ENCODE measurements around the gene C2CD2.
"Not testable (repeated sequence)": the region's sequence is repeated elsewhere in the genome, so short reads cannot be mapped to it uniquely, and the experiment has no call there.

Gene C2CD2

DNA sequence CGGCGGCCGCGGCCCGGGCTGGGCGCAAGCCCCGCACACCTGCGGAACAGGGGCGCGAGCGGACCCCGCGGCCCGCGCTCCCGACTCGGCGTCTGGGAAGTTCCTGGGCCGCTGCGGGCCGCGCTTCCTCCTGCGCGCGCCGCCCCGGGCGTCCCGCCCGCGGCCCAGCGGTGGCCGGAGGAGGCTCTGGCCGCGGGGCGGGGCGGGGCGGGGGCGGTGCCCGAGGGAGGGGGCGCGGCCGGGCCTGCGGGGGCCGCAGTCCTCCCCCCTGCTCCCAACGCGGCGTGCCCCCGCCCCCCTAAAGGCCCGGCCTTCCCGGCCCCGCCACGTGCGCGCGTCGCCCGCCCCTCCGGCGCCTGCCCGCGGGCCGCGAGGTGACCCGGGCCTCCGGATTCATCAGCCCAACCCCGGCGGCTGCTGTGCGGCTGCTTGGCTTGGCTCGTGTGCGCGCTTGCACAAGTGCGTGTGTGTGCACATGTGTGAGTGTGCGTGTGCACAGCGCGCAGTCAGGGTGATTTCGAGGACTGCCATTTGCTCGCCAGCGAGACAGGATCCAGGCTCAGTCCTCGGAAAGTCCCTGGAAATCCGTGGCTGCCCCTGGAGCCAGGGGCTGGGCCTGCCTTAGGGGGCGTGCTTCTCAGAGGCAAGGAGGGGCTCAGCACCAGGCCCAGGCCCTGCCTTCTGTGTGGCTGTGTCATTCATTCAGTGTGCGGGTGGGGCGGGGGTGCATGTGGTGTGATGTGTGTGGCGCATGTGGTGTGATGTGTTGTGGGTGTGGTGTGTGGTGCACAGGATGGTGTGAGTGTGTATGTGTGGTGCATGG lies at the start of gene C2CD2:
TSS of gene C2CD2 (minus strand) at position 188 of the 823 bp plus-strand sequence. CDS start 370 bp downstream, outside the sequence.
- DNase-seq: peak; percentile 84

DNA sequence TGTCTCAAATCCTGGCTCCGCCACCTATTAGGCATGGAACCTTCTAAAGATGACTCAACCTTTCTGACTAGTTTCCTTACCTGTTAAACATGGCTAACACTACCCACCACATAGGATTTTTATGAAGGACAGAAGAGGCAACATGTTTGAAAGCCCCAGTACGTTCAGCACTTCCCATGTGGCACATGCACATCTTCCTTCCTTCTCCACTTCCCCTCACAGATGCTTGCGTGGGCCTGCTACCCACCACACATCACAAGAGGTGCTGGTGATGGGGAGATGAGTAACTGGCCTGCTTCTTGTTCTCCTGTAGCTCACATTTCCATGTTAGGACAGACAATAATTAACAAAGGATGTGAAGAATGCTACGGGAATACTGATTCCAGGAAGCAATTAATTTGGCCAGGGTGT lies 49.2 kb upstream of the C2CD2 start:
- no peak for DNase-seq

DNA sequence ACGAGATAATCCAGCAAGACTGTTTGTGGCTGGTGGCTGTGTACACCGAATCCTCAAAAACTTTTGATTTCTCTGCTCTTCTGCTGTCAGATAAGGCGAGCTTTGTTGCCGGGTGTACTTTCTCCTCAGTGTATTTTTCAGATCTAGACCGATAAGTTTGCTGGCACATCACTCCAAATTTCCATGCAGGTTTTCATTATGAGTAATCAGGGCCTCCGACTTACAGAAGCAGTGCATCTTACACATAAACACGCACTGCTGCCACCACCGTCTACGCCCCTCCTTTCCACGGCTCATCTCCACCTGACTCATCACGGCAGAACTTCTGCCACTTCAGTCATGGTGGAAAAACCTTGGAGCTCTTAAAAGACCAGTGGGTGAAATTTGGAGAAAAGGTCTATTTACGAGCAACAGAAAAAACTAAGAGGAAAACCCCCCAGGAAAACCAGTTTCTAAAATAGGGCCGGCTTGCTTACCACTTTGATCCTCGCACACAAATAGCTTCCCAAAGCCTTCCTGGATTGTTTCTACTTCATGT lies 48.7 kb upstream of the C2CD2 start:
- no peak for DNase-seq

DNA sequence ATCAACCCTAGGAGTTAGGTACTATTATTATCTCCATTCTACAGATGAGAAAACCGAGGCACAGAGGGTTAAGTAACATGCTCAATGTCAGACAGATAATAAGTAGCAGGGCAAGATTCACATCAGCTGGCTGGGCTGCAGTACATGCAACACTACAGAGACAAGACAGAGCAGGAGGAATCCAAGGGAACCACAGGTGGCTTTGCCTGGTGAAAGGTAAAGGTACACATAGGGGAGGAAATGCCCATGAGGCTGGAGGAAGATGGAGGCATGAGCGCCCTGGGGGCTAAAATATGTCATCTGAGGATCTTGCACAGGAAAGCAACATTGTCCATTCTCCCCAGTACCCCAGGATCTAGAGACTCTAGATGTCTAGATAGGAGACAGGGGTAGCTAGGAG lies 48.0 kb upstream of the C2CD2 start:
- DNase-seq: no peak

DNA sequence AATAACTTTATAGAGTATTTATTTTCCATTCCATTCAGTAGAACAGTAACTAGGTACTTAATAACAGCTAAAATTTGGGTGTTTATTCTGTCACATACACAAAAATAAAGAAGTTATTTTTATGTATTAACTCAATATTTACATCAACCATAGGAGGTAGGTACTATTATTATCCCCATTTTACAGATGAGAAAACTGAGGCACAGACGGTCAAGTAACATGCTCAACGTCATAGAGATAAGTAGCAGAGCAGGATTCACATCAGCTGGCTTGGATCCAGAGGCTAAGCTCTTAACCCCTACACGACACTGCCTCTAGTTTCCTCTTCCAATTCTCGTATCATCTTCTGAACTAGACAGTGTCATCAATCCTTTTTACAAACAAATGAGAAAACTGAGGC lies 47.1 kb upstream of the C2CD2 start:
- no peak for DNase-seq

DNA sequence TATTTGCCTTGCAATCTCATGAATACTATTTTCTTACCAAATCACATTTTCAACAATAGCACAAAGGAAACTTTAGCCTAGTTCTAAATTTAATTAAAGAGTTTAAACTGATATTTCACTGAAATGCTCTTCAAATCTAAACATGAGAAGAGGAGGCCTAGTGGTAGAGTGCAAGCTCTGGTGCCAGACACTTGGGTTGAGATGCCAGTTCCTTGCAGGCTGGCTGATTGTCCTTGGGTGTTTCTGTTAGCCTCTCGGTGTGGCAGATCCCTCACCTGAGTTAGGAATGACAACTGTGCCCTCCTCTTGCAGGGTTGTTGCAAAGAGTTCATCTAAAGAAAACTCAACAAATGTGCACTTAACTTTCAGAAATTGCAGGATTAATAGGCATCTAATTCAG lies 43.8 kb upstream of the C2CD2 start:
- no peak for DNase-seq

DNA sequence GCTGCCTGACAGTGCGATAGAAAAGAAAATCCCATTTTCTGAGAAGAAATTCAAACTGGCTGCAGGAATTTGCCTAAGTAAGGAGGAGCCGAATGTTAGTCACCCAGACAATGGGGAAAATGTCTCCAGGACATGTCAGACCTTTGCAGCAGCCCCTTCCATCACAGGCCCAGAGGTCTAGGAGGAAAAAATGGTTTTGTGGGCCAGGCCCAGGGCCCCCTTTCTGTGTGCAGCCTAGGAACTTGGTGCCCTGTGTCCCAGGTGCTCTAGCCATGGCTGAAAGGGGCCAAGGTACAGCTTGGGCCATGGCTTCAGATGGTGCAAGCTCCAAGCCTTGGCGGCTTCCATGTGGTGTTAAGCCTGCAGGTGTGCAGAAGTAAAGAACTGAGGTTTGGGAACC lies 41.8 kb upstream of the C2CD2 start:
- no peak for DNase-seq

DNA sequence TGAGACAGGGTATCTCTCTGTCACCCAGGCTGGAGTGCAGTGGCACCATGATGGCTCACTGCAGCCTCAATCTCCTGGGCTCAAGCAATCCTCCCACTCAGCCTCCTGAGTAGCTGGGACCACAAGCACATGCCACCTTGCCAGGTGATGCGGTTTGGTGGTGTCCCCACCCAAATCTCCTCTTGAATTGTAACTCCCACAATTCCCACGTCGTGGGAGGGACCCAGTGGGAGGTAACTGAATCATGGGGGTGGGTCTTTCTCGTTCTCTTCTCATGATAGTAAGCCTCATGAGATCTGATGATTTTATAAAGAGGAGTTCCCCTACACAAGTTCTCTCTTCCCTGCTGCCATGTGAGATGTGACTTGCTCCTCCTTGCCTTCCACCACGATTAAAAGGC lies 40.8 kb upstream of the C2CD2 start:
- DNase-seq: not testable (repeated sequence)

DNA sequence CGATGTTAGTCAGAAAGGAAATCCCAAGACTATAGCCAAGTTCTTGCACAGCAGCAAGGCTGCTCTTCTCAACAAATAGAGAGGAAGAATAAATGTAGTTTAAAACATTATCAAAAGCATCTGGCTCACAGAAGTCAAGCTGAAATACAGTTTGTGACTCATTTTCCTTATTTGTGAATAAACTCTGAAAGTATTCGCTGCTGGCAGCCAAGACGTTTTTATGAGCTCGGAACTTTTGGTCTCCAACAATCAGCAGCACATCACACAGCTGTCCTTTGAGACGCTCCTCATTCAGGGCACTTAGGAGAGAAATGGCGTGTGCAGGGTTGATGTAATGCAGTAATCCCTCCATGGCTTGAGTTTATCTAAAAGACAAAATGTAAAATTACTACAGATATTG lies 39.9 kb upstream of the C2CD2 start:
- DNase-seq: no peak

DNA sequence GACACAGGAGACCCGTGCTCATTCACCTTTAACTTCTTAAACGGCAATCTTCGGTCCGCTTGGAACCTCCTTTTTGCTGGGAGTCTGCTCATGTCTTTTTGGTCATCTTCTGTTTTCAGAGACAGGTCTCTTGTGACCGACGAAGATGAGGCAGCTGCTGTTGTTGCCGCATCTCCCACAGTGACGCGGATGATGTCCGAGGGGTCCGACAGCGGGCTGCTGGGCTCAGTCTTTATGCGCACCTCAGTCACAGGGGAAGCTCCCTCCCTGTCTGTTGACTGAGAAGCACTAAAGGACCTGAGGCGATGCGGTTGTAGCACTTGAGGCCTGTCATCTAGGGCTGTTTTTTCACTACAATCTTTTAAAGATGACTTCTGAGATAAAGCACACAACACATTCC lies 38.8 kb upstream of the C2CD2 start:
- no peak for DNase-seq

DNA sequence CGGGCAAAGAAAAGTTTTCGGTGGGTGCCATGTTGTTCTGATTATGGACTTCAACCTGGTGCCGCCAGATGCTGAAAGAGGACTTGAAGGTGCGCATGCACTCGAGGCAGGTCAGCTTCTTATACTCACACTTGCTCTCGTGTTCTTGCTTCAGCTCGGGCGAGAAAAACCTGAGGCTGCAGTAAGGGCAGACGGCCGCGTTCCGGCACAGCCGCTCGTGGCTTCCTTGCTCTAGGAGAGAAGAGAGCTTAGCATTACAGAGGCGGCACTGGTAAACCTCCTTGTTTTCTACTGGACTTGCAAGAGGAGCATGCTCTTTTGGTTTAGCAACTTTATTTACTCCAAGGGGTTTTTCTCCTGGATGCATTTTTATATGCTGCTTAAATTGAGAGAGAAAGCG lies 37.8 kb upstream of the C2CD2 start:
- no peak for DNase-seq

DNA sequence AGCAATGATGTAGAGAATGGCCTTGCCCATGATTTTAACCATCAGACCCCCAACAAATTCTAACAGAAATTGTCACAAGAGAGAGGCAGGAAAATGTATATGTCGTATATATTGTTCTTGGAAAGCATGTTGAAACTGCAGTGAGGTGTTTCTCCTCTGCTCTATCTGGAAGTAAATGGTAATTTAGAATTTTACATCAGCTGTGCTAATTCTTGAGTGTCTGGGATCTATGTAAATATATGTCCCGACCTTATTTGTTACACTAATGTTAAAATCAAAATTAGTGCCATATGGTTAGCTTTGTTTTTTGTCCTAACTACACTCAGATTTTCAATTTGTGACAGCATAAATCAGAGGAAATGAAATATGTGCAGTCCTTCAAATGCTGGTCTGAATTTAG lies 35.9 kb upstream of the C2CD2 start:
- DNase-seq: no peak

DNA sequence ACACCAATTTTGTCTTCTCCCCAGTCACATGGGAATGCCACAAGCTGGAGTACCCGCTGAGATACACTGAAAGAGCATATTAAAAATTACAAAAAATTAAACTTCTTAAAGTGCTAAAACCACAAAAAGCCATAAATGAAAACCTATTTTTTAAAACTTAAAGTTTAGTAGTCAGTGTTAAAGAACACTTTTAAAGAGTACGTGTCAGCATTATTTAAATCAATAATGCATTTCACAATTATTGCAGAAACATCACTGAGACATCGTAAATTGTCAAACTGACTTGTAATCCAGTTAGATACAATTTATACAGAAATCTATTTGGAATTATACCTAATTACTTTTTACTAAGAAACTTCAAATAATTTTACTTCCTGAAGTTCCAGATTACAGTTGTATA lies 33.5 kb upstream of the C2CD2 start:
- no peak for DNase-seq

DNA sequence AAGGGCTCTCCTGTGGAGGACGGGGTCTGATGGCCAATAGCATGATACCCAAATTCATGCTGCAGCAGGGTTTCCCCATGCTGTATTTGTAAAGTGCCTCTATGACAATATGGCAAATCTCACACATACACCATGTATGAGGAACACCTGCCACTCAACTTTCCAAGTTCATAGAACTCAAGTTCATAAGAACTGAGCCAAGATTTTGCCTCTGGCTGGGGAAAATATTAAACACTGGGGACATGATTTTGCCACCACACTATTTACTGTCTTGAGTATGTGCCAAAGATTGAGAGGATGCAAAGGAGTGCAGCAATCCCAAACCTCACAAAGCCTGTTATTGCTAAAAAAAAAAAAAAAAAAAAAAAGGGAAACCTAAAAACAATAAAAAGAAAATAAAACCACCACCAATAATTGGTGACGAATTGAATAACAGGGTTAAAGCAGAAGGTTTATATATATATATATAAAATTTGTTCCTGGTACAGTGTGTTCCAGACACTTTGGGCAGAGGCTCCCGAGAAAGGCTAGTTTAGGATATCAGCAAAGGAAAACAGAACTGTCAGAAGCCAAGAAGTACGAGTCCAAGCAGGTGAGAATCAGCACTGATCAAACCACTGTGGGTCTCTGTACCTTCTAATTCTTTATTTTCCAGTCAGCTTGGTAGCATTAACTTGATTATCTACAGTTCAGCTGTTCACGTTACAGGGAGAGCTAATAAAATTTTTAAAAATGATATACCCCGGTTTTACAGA lies 32.0 kb upstream of the C2CD2 start:
- DNase-seq: no peak

DNA sequence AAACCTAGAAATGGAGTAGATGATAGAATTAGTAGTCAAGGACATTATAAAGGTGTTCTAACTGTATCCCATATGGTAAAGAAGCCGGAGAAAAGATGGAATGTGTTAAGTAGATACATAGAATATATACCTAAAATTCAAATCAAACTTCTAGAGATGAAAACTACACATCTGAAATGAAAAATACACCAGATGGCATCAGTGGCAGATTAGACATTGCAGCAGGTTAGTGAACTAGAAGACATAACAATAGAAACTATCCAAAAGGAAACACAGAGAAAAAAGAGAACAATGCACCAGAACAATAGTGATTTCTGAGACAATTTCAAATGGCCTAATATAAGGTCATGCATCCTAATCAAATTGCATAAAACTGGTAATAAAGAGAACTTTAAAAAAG lies 29.4 kb upstream of the C2CD2 start:
- DNase-seq: no peak

DNA sequence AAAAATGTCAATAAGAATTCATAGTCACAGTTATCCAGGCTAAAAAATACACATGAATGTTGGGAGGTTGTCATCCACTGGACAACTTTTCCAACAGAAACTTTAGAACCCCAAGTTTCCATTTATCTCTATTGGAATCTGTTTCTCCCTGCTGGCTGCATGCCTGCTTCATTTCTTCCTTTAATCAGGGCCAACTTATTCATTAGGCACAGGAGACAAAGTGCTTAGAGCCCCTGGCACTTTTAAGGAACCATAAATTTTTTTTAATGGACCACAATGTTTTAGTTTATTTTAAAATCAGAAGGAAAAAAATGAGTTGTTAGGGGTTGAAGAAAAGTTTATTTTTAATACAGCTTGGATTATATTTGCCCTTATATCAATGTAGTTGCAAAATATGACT lies 26.7 kb upstream of the C2CD2 start:
- no peak for DNase-seq

DNA sequence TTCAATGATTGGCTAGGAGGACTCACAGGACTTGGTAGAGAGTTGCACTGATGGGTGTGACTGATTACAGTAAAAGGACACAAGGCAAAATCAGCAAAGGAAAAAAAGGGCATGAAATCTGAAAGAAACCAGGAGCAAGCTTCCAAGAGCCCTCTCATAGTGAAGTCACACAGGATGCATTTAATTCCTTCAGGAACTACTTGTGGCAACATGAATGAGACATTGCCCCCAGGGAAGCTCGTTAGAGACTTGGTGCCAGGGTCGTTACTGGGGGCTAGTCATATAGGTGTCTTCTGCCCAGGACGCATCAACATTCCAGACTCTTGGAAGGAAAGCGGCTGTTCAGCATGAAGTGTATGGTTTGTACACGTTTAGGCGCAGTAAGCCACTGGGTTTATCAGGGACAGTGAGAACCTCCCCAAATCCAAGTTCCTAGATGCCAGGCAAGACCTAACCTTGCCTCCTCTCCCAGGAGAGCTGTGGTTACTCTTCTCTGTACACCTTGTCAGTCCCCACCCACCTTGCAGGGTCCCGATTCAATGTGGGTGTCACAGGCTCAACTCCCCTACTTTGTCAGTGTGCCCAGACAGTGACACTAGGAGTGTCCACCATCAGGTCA lies 26.0 kb upstream of the C2CD2 start:
- DNase-seq: no peak

DNA sequence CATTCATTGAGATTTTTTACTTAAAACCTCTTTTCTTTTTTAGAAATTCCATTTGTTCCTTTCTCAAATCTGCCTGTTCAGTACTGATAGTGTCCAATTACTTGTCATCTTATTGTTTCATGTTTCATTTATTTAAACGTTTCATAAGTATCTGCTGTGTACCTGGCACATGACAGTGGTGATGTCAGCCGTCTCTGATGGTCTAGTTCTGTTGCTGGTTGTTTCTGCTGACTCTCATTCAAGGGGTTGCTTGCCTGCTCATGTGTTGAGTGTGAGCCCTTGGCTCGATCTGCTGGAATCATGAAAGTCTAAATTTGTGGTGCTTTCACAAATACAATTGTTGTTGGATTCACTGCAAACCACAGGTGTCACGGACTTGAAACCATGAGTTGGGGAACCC lies 25.5 kb upstream of the C2CD2 start:
- no peak for DNase-seq

DNA sequence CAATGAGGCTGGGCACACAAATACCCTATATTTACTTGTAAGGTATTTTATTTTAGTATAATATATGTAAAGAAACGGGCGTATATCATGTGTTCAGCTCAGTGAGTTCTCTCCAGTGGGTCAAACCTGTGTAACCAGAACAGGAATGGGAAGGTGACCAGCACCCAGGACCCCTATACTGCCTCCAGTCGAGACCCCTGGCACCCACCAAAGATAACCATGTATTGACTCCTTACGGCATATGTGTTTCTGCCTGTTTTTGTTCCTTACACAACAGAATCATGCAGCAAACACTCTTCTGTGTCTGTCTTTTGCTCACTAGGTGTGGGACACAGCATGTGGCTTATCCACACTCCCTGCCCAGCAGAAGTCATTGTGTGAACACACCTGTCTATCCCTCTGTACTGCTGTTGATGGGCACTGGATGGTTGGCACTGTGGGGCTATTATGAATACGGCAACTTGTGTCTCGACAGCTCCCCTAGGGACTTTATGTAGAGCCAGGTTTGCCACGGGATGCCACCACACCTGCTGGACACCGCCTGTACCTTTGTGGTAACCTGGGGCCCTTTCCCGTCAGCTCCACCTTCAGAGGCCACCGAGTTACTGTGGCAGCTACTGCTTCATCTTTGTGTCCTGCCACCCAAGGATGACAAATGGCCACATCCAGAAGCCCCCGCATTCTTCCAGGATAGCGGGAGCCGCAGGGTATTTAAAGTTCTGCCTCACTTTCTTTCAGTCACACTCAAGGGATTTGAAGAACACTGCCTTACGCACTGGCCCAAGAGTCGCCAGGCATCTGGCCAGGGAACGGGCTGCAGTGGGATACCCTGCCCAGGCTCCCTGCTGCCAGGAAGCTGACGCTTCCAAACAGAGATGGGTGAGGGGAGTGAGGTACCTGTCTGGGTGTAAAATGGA lies 23.5 kb upstream of the C2CD2 start:
- DNase-seq: no peak

DNA sequence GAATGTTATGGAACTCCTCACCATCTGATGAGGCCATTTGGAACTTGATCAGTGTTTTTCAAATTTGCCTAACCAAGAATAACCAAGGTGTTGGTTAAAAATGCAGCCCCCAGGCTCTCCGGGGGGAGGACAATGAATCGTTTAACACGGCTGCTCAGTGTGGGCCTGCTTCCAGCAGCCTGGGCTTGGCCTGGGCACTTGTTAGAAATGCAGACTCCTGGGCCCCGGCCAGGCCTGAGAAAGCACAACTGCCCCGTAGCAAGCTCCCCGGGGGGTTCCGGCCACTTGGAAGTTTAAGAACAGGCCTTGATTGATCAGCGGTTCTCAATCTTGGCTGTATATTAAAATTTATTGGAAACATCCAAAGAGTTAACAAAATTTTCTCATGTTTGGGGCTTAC lies 22.8 kb upstream of the C2CD2 start:
- no peak for DNase-seq

DNA sequence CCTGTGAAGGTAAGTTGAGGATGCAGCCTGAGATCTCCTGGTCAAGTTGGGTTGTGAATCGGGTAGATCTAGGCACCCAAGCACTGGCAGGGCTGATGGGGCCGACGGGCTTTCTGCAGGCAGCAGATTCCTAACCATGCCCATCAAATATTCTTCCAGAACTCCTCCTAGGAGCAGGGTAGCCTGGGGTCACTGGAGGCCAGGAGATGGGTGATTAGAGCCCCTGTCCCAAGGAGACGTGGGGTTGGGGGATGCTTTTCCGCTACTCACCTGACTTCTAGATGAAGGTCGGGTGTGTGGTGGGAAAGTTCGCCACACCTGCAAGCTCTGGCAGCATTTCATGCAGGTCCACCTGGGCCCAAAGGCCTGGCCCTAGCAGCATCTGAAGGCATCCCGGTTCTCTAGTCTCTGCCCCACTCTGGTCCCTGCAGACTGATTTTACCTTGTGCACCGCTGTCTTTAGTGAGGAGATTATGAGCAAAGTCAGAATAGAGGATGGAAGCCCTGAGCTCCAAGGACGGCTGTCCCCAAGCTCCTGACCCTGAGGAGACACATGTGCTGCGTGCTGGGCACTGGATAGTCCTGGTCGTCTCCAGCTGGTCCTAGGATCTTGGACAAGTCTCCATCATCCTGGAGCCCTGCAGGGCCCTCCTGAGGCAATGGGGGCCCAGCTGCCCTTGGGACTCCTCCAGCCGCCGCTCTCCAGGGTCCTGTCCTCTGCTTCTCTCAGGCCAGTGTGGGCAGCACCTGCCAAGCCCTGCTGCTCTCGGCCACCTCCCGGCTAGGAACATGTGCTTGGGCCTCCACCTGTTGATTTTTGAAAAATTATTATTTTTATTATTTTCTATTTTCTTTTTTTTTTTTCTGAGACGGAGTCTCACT lies 21.8 kb upstream of the C2CD2 start:
- no peak for DNase-seq

DNA sequence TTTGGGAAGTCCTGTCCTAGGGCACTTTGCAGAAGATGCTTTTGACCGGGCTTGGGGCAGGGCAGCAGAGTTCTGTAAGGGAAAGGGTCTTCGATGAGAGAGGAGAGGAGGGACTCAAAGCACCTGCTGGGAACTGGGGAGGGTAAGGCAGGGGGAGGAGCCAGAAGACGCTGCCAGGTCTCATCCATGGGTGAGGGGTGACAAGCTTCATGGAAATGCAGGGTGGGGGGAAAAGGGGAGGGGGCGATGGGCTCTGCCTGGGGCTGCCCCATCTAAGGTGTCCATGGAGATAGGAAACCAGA lies 20.9 kb upstream of the C2CD2 start:
- no peak for DNase-seq

All from femur (tissue), 1 donor.